Measurements from ENCODE around the gene CARS1. TPM values are rescaled to one million over a fixed set of nuclear protein-coding genes. Genes with fewer than 3 reads are reported as not detected.

The CARS1 gene
- total RNA-seq, 1 donor from 2014 or later: 39.4 TPM

DNA sequence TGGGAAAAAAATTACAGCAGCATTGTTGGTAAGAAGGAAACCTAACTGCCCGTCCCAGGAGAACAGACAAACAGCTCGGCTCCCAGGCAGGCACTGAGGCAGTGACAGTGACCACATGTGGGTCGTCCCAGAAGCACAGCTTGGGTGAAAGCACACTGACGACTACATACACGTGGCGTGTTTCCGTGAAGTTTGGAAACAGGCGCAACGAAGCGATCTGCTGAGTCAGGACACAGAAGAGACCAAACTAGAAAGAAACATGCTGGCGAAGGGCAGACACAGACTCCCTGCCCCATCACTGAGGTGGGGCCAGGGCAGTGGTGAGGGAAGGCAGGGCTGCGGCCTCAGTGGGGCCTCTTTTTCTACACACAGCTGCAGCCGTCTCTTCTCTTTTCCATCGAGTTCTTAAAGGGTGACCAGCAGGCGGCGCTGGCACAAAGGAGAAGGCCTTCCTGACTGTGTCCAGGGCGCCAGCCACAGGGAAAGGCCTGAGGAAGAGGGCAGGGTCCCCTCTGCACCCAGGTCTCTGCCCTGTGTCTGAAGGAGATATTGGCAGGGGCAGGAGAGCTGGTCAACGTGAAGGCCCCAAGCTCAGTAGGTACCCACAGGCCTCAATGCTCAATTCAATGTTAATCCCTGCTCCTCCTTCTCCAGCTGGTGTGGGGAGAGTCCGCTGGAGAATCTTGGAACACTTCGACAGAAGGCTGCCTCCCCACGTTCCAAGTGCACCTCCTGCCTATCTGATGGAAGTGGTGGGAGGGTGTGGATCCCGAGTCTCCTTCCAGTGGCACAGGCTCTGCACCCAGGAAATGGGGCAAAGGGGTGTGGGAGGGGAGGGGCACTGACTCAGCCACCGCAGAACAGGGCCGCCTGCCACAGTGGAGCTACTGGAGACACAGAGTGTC is 19.9 kb downstream of the CARS1 start:
- peak; percentile 88 for ATAC-seq

DNA sequence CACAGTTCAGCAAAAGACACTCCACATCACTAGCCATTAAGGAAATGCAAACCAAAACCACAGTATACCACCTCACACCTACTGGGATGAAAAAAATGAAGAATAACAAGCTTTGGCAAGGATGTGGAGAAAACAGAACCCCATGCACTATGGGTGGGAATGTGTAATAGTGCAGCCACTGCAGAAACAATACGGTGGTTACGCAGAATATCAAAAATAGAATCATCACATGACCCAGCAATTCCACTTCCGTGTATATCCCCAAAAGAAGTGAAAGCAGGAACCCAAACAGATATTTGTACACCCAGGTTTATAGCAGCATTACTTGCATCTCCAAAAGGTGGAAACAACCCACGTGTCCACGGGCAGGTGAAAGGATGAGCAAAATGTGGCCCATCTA is 20.8 kb downstream of the CARS1 start:
- no peak for ATAC-seq

DNA sequence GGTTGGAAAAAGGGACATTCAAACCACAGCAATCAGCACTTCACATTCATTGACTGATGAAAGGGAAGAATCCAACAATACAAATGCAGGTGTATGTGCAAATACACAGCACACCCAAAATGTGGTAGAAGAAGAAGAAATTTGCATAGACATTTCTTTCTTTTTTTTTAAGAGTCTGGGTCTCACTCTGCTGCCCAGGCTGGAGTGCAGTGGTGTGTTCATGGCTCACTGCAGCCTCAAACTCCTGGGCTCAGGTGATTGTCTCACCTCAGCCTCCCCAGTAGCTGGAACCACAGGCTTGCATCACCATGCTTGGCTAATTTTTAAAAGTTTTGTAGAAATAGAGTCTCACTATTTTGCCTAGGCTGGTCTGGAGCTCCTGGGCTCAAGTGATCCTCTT is 21.9 kb downstream of the CARS1 start:
- ATAC-seq: no peak

DNA sequence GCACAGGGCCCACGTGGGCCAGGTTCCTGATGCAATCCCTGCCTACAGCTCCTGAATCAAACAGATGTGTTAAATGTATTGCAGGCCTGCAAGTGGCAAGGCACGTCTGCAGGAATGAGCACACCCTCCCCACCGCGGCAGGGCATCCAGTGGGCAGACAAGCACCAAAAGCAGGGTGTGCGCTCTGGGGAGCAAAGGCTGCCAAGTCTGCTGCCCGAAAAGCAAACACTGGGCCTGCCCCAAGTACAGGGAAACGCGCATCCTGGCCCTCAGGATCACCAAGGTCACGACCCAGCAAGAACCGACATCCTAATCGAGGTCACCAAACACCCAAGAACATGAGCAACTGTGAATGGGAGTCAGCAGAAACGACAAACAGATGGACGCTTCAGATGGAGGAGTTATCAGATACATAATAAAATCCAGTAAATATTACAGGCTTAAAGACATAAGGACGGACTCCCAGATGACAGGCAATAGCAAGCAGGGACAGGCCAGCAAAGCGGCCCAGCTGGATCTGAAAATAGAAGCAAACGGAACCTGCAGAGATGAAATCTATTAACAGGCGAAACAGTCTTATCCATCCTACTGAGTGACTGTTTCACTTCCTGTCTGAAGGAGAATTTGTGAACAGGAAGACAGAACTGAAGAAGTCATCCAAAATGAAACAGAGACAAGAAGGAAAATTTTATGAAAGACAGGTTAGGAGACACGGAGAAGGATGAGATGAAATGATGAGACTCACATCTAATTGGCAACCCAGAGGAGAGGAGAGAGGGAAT is 26.7 kb downstream of the CARS1 start:
- peak; percentile 7 for ATAC-seq

DNA sequence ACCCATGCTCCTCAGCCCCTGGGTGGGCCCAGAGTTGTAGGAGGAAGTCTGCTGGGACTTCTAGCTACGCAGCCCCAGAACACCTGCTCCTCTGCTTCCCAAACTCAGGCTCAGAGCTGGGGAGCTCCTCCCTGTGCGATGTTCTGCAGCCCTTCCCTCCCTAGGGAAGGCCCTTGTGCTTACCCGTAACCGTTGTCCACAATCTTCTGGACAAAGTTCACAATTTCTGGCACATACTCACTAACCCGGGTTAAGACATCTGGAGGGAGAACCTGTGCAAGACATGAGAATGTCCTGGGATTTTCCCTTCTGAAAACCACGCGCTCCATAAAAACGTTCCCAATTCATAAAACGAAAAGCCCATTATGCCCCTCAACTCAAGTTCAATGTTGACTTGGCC is 28.4 kb downstream of the CARS1 start:
- ATAC-seq: no peak

DNA sequence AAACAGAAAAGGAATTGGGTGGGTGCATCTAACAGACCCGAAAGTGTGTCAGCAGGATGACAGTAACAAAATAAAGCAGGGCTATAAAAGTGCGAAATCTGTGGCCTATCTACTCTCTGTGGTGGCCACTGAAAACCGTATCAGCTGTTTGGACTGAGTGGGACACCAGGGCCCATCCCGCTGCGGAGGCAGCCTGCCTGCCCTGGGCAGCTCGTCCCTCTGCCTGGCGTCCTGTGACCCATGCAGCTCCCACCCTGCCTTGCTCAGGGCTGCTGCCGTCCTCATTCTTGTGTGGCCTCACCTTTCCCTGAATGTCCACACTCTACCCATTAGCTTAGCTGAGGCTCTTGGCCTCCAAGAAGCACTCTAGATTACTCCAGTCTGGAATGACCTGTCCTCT is 30.4 kb downstream of the CARS1 start:
- no peak for ATAC-seq

DNA sequence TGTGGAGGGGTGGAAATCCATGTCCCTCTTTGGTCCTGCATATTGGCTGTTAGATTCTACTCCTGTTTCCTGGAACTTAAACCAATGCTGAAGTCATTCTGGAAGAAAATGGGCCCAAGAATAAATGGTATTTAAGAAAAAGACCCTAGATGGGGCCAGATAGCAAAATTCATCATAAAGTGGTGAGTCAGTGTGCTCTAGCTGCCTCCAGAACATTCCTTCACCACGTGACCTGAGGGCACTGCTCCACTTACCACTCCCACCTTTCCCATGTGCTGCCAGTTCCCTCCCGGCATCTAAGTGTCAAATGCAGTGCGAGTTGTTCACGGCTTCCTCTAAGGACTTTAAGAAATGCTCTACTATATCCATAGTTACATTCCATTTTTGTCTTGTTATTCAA is 34.2 kb downstream of the CARS1 start:
- peak; percentile 43 for ATAC-seq

DNA sequence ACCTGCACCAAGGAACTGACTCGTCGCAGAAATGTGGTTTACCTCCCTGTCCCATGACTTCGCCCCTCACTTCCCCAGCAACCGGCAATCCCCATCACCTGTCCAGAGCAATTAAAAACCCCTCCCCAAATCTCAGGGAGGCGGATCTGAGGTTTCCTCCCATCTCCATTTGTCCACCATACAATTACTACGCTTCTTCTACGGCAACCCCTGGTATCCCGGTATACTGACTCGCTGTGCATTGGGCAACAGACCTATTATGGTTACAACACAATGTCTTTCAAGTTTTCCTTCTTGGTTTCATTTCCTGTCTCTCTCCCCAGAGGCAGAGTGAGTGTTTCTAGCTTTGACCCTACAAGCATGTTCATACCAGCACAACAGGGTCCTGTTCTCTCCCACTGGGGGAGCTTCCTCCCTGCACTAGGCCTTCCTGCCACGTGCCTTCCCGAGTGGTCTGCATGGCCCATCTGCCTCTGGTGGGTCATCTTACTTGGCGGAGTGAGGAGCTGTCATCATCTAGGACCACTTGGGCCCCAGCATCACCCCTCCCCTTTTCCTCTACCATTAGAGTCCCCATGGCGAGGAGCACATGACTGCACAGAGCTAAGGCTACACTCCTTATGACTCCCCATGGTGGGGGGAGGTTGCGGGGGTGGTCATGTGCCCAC is 34.8 kb downstream of the CARS1 start:
- ATAC-seq: peak; percentile 29

DNA sequence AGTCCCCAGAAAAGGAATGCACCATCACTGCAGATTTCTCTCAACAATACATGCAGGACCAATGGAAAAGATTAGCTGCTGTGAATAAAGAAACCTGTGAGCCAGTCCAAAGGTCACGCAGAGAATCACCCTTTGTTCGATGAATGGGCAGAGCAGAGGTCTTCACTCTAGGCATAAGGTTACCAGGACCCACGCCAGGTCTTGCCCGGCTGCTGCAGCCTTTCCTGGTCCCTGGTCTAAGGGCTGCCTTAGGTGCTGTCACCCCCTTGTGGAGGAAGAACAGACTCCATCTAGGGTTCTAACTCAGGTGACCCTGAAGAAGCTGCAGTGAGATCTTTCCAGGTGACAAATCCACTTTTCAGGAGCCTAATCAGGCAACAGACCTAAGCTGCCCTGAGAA is 36.1 kb downstream of the CARS1 start:
- peak; percentile 71 for ATAC-seq

DNA sequence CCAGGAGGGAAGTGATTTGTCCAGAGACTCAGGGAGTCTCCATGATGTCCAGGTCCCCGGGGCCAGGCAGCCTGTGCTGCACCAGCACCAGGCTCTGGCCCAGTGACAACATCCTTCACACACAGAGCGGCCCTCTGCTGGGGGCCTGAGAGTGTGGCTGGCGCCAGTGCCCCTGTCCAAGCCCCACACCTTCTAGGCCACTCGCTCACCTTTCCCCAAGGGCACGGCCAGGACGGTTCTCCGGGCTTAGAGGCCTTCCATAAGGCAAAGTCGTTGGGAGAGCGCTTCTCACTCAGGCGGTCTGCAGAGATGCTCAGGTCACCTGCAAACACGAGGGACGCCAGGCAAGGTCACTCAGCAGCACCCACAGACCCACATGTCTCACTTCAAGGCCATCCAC is 37.2 kb downstream of the CARS1 start:
- ATAC-seq: no peak

DNA sequence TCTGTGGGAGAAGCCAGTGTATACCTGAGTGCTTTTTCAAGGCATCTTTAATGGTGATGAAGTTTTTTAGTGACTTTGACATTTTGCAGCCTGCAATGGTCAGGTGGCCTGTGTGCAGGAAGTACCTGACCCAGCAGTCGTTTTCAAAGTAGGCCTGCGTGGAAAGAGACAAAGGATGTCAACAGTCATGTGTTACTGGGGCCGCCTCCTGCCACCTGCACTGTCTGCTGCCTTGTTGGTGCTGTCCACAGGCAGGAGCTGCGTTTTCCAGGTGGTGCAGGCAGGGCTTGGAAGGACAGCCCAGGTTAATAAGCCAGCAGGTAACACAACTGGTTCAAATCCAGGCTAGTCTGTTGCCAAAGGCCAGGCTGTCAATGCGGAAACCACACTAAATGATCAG is 38.6 kb downstream of the CARS1 start:
- ATAC-seq: no peak

DNA sequence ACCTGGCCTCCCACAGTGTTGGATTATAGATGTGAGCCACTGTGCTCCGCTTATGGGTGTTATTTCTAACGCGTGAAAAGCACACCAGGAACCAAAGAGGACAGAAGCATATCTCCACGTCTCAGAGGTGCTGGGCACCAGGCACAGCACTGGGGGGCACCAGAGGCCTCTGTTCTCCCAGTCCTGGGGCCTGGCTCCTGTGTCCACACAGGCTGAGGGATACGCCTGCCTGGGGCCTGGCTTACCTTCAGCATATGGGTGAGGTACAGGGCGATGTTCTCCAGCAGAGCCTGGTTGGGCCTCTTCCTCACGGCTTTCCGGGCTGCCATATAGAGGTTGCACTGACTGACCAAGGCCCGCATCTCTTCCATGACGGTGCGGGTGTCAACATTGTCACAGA is 40.4 kb downstream of the CARS1 start:
- ATAC-seq: no peak

DNA sequence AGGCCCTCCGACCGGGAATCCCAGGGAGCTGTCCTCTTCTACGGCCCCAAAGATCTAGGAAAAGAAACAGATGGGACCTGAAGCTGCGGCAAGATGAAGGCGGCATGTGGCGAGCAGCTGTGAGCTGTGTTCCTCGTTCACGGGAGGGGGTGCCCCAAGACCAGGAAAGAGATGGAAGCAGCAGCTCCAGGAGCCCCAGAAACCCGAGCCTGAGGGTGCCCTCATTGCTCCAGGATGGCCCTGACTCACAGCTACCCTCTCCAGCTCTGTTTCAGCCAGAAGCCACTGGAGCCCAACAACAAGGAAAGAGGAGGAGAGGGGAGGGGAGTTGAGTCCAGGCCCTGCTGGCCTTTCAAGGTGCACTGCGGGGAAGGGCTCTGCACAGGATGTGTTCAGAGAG is 41.4 kb downstream of the CARS1 start:
- ATAC-seq: no peak

DNA sequence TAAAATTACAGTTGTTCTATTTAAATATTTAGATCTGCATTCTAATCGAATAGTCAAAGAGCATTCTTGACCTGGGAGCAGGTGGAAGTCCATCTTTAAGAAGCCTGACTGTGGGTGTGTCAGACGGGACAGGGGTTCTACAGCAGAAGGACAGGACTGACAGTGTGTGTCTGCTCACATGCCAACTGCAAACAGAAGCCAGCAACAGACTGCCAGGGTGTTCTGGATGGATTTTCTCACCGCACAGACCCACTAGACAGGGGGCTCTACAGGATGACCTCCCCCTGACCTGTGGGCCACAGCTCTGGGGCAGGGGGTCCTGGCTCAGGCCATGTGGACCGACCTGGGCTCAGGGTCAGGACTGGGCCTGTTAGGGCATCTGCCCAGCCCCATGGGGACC is 42.3 kb downstream of the CARS1 start:
- ATAC-seq: no peak

DNA sequence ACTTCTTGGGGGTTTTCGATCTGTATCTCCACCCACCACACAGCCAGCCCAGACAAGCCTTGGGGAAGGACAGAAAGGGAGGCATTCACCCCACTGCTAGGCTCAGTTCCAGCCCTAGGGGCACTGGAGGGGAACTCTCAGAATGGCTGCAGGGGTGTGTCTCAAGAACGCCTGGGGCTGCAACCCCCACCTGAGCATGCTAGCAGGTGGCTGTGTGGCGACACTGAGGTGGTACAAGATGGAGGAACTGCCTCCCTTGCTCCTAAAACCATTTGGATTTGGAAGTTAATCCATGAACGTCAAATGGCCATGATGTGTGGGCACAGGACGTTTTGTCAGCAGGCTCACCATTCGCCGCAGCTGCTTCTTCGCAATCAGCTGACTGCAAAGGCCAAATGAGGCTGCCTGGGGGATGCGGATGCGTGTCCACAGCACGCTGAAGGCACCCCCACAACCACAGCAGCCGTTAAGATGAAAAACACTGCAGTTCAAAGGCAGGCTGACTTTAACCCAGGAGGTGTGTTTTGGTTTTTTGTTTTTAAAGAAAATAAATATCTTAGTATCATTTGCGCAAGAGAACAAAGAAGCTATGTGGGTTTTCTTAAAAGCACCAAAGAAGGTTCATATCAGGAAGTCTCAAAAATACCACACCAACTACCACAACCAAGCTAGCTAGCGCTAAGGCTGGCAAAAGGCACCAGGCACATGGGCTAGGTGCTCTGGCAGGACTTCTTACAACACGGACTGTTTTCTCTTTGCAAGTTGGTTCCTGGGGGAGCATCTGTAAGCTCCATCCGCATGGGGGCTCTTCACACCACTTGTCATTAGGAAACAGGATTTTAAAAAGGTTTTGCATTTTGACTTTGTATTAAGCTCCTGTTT is 42.9 kb downstream of the CARS1 start:
- peak; percentile 50 for ATAC-seq

DNA sequence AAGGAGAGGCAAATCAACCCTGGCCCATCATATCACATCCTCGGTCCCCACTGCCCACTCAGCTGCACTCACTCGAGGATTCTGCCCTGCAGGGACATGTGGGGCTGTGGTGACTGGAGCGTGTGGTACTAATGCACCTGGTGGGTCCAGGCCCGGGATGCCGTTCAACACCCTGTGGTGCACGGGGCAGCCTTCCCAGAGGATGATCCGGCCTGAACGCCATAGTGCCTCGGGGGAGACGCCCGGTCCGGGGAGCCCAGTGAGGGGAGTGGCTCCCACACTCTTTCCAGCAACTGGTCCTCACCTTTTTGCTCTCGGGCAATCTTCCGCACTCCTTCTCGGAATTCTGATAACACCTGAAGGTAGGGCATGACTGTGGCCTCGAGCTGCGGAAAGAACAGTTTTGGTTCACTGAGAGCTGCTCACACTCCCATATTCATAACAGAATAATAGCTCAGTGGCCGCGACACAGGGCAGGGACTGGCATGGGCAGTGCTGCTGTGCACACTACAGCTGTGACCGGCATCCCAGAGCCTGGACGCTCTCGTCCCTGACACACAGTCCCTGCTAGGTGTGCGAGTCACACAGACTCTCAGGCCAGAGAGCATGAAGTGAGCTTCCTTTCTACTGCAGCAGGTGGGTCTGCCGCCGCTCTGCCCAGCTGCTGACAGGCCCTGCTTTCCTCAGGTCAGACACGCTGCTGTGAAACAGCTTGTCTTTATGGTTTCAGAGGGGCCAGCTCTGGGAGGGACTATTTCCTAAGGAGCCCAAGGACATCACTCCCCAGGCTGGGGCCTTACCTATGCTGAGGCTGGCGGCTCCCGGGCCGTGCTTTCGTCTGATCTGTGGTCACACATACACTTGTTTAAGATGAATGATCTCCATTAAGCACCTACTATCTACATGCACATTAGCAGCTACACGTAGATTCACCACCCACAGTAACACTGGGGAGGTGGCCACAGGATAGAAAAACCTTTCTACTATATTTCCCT is 45.0 kb downstream of the CARS1 start:
- no peak for ATAC-seq

DNA sequence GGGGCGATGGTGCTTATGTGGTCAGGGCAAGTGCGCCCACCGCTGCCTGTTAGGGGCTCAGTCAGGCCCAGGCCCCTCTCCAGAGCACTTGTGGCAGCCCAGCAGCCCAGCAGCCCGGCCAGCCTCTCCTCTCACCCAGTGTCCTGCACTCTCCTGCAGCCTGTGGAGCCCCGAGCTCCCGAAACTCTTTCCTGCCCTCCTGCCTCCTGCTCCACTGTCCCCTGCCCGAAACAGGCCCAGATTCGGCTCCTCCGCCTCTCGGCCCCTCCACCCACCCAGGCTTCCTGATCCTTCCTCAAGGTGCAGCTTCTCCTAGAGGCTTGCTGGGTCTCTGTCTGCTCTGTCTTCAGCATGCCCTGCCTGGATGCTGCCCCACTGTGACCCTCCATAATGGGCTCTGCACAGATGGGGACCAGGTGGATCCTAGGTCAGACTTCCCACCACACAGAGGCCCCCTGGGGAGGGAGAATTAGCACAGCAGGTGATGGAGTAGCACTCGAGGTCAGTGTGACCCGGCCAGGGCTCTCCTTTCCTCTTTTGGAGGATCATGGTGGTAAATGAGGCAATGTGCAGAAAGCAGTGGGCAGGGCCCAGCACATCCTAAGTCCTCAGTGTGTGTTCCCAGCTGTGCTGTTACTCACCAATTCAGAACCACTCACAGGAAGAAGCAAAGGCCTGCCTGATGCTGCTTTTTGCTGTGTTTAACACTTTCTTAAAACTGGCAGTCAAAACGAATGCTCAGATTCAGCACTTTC is 46.5 kb downstream of the CARS1 start:
- ATAC-seq: no peak

DNA sequence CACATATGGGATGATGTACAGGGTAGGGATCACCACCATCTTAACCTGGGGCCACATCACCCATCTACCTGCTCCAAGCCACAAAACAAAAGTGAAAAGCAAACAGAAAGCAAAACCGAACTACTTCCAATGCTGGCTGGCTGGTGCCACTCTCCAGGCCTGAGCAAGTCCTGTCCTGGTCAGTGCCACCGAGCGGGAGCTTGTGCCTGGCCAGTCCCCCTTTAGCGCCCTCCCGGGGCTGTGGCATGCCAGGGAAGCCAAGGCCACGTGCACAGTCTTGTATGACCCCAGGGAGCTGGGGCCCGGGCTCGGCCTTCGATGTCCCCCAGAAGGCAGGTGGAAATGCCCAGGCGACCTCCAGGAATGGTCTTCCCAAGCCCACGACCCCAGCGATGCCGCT is 47.2 kb downstream of the CARS1 start:
- no peak for ATAC-seq

DNA sequence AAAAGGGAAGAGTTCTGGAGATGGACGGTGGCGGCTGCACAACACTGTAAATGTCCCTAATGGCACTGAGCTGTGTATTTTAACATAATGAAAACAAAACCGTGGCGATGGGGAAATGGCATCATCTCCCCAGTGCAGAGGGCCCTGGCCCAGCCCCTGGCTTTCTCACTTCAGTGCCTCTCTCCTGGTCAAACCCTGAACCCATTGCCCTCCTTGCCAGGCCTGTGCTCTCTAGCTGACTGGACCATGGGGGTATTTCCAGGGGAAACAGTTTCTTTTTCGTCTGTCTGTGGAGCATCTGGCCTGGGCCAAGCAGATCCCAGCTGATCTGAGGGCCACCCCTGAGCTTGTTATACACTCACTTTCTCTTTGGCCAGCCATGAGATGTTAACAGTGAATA is 47.7 kb downstream of the CARS1 start:
- ATAC-seq: no peak

DNA sequence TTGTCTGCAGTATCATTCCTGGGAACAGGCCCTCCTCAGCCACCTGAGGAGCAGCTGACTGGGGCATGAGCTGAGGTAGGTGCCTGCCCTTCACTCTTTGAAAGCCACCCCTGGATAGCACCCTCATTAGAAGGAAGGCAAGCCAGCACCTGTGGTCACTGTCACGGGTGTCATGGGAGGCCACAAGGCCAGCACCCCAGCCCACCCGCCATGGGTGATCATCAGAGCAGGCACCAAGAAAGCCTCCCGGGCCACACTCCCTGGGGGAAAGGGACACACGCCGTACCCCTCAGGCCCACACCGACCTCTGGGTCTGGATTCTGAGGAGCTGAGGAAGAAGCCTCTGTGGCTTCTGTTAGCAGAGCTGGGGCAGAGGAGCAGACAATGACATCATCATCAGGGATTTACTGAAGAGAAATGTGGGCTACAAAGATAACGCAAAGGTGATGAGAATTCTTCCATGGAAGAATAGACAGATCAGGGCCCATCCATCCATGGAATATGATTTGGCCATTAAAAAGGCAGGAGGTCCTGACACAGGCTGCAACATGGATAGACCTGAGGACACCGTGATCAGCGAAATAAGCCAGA is 48.4 kb downstream of the CARS1 start:
- no peak for ATAC-seq

Data from esophagus mucosa (tissue), 1 donor.